Measurements from ENCODE around the gene FAM120C.

The FAM120C gene

GRCh38 chrX:54030329-54030728, 152.7 kb downstream of the FAM120C start:
- no peak for DNase-seq (ENCODE audit: low read depth in 2 of 2)

GRCh38 chrX:54029529-54030143, 153.4 kb downstream of the FAM120C start:
- no peak for DNase-seq (ENCODE audit: low read depth in 2 of 2)

- DNase-seq (ENCODE audit: low read depth in 2 of 2): no peak
Measured at GRCh38 chrX:54024350-54024749, 158.7 kb downstream of the FAM120C start.

Data from stimulated activated CD4-positive, alpha-beta T cell treated with anti-CD3 and anti-CD28 coated beads, Interleukin-15, amount 100 ng/mL, for 48 hours (primary cell).